ENCODE results near the gene NTNG2. TPM values are rescaled to one million over a fixed set of nuclear protein-coding genes. Genes with fewer than 3 reads are reported as not detected.

NTNG2 gene
- polyA plus RNA-seq, 1 donor from 2014 or later, result 0.43 TPM

- no peak overlapping the region for H2AFZ ChIP-seq (ENCODE audit: low read depth, low read length)
- no peaks in the 10 kb centered on the region for H3K9me2 ChIP-seq (ENCODE audit: insufficient read depth, low read length)
- H3F3A ChIP-seq (ENCODE audit: insufficient read depth, low read length, poor library complexity, severe bottlenecking), result no peaks in the 10 kb centered on the region
- no peaks in the 10 kb centered on the region for H3K79me2 ChIP-seq (replicated peaks; ENCODE audit: insufficient read depth, low read length)
- H3K4me2 ChIP-seq (ENCODE audit: low read length), result no peak overlapping the region
- no peaks in the 10 kb centered on the region for H4K20me1 ChIP-seq (ENCODE audit: insufficient read depth)
- H3K9me3 ChIP-seq (ENCODE audit: low read length), result no peaks in the 10 kb centered on the region
- H3K9ac ChIP-seq (ENCODE audit: low read length), result no peak overlapping the region
- no peak for TF ChIP-seq EP300 (conservative IDR thresholded peaks at IDR 0.05; ENCODE audit: poor library complexity, severe bottlenecking)
- no peak for TF ChIP-seq SMC3 (conservative IDR thresholded peaks at IDR 0.05; ENCODE audit: poor library complexity)
- TF ChIP-seq TAF1 (IDR thresholded peaks at IDR 0.05; ENCODE audit: low read depth), result no peak
- TF ChIP-seq REST (IDR thresholded peaks at IDR 0.05; ENCODE audit: borderline replicate concordance), result no peak
- TF ChIP-seq MXI1 (conservative IDR thresholded peaks at IDR 0.05; ENCODE audit: poor library complexity, severe bottlenecking), result no peak
- no peak for TF ChIP-seq EZH2 (IDR thresholded peaks at IDR 0.05; ENCODE audit: borderline replicate concordance, insufficient read depth, low read length, poor library complexity, severe bottlenecking)
- TF ChIP-seq RAD21 (conservative IDR thresholded peaks at IDR 0.05), result no peak
- TF ChIP-seq CTCF (IDR thresholded peaks at IDR 0.05; ENCODE audit: poor library complexity, severe bottlenecking), result no peak
- TF ChIP-seq POLR2AphosphoS5 (IDR thresholded peaks at IDR 0.05), result no peak
- H3K4me3 ChIP-seq (ENCODE audit: low read length), result no peak overlapping the region
- no peak overlapping the region for H3K27ac ChIP-seq (ENCODE audit: low read length)
- no peaks in the 10 kb centered on the region for H3K27me3 ChIP-seq (ENCODE audit: insufficient read depth, low read depth, low read length)
- no peaks in the 10 kb centered on the region for H3K36me3 ChIP-seq (ENCODE audit: insufficient read depth, low read length)
Measured at GRCh38 chr9:132183715-132184114, 21.9 kb downstream of the NTNG2 start.

GRCh38 chr9:132184124-132184523 lies 22.3 kb downstream of the NTNG2 start:
- H3K9me2 ChIP-seq (ENCODE audit: insufficient read depth, low read length), result no peaks in the 10 kb centered on the region
- TF ChIP-seq RAD21 (conservative IDR thresholded peaks at IDR 0.05), result no peak
- TF ChIP-seq REST (IDR thresholded peaks at IDR 0.05; ENCODE audit: borderline replicate concordance), result no peak
- TF ChIP-seq EZH2 (IDR thresholded peaks at IDR 0.05; ENCODE audit: borderline replicate concordance, insufficient read depth, low read length, poor library complexity, severe bottlenecking), result no peak
- no peak for TF ChIP-seq TAF1 (IDR thresholded peaks at IDR 0.05; ENCODE audit: low read depth)
- TF ChIP-seq SMC3 (conservative IDR thresholded peaks at IDR 0.05; ENCODE audit: poor library complexity), result no peak
- TF ChIP-seq MXI1 (conservative IDR thresholded peaks at IDR 0.05; ENCODE audit: poor library complexity, severe bottlenecking), result no peak
- no peak for TF ChIP-seq CTCF (IDR thresholded peaks at IDR 0.05; ENCODE audit: poor library complexity, severe bottlenecking)
- TF ChIP-seq EP300 (conservative IDR thresholded peaks at IDR 0.05; ENCODE audit: poor library complexity, severe bottlenecking), result no peak
- TF ChIP-seq POLR2AphosphoS5 (IDR thresholded peaks at IDR 0.05), result no peak
- no peak overlapping the region for H3K9ac ChIP-seq (ENCODE audit: low read length)
- no peaks in the 10 kb centered on the region for H3K36me3 ChIP-seq (ENCODE audit: insufficient read depth, low read length)
- H3K79me2 ChIP-seq (replicated peaks; ENCODE audit: insufficient read depth, low read length), result no peaks in the 10 kb centered on the region
- H2AFZ ChIP-seq (ENCODE audit: low read depth, low read length), result no peak overlapping the region
- H3K27me3 ChIP-seq (ENCODE audit: insufficient read depth, low read depth, low read length), result no peaks in the 10 kb centered on the region
- H3K27ac ChIP-seq (ENCODE audit: low read length), result no peak overlapping the region
- no peaks in the 10 kb centered on the region for H3F3A ChIP-seq (ENCODE audit: insufficient read depth, low read length, poor library complexity, severe bottlenecking)
- H3K9me3 ChIP-seq (ENCODE audit: low read length), result no peaks in the 10 kb centered on the region
- no peaks in the 10 kb centered on the region for H4K20me1 ChIP-seq (ENCODE audit: insufficient read depth)
- no peak overlapping the region for H3K4me3 ChIP-seq (ENCODE audit: low read length)
- H3K4me2 ChIP-seq (ENCODE audit: low read length), result no peak overlapping the region

Data from neural cell (in vitro differentiated cells).